ENCODE measurements around the gene APEX1. TPM values are rescaled to one million over a fixed set of nuclear protein-coding genes. Genes with fewer than 3 reads are reported as not detected.
"Not testable (repeated sequence)": the region's sequence is repeated elsewhere in the genome, so short reads cannot be mapped to it uniquely, and the experiment has no call there.

APEX1 gene
- total RNA-seq, 5 donors from 2014 or later (not counting 1 experiment from before 2014, with no cell fraction given) = 92.9 to 142 (median 120) TPM

- H3K27ac Mint-ChIP-seq = peak overlapping the region in 1 of 2 donors; percentile 93
- peaks cover 18 to 27% (median 26%) of the 10 kb centered on the region in 3 donors for H3K4me1 Mint-ChIP-seq
- Histone ChIP-seq H3K9me3 (no peaks in the 10 kb centered on the region), H3K4me1 (ENCODE audit: control insufficient read depth in 1 of 2, extremely low read depth in 1 of 2, insufficient read depth in 2 of 2, low read length in 2 of 2) (peaks cover 14 to 22% of the 10 kb centered on the region in 2 experiments), H3K36me3 (ENCODE audit: control insufficient read depth in 2 of 2, extremely low read depth in 1 of 2, insufficient read depth in 1 of 2, low read length in 1 of 2) (peaks cover under 1 to 16% of the 10 kb centered on the region in 2 donors), H3K27ac (ENCODE audit: low read length) (peak overlapping the region; percentile 32), H3K4me3 (ENCODE audit: control insufficient read depth in 1 of 2, extremely low read depth in 1 of 2, low read length in 1 of 2) (no peak overlapping the region), H3K27me3 (replicated peaks in 1 of 2; ENCODE audit: control insufficient read depth in 2 of 2, extremely low read depth in 1 of 2, insufficient read depth in 2 of 2, low read length in 1 of 2) (peaks cover 0 to 6% of the 10 kb centered on the region in 2 experiments)
- DNase-seq (no peak), ATAC-seq (replicated peaks in 1 of 4) (no peak)
- peaks cover 6% of the 10 kb centered on the region for H3K36me3 Mint-ChIP-seq
- ChIA-PET POLR2A (interaction anchor here in 1 of 2 donors (0.6 kb wide), 1 partner anchor 202 kb away, joined by 3 read pairs; no protein-coding TSS in a partner anchor), CTCF (interaction anchor here in 1 of 2 donors (1.2 kb wide), 1 partner anchor 168 kb away, joined by 3 read pairs; no protein-coding TSS in a partner anchor)
- no peaks in the 10 kb centered on the region for H3K27me3 Mint-ChIP-seq
- WGBS (ENCODE audit: insufficient coverage) = no CpG with 5 or more reads among the region's 2 CpGs
- H3K9me3 Mint-ChIP-seq = no peaks in the 10 kb centered on the region
- H3K4me3 Mint-ChIP-seq = peak overlapping the region in 1 of 3 donors; percentile 73
These were observed 13.6 kb upstream of the APEX1 start for GRCh38 chr14:20441461-20441860.

- H3K4me1 ChIP-seq (ENCODE audit: control insufficient read depth in 1 of 2, extremely low read depth in 1 of 2, insufficient read depth in 2 of 2, low read length in 2 of 2) = peaks cover 14 to 22% of the 10 kb centered on the region in 2 experiments
- H3K36me3 ChIP-seq (ENCODE audit: control insufficient read depth in 2 of 2, extremely low read depth in 1 of 2, insufficient read depth in 1 of 2, low read length in 1 of 2) = peaks cover 11 to 38% of the 10 kb centered on the region in 2 donors
- ATAC-seq (replicated peaks in 1 of 4); H3K4me3 ChIP-seq (ENCODE audit: control insufficient read depth in 1 of 2, extremely low read depth in 1 of 2, low read length in 1 of 2); H3K9me3 Mint-ChIP-seq; H3K9me3 ChIP-seq; CTCF ChIA-PET; H3K4me3 Mint-ChIP-seq; H3K27ac ChIP-seq (ENCODE audit: low read length); POLR2A ChIA-PET; H3K27ac Mint-ChIP-seq; H3K27me3 ChIP-seq (replicated peaks in 1 of 2; ENCODE audit: control insufficient read depth in 2 of 2, extremely low read depth in 1 of 2, insufficient read depth in 2 of 2, low read length in 1 of 2); H3K27me3 Mint-ChIP-seq; DNase-seq: not testable (repeated sequence)
- peaks cover 21% of the 10 kb centered on the region for H3K36me3 Mint-ChIP-seq
- WGBS (ENCODE audit: insufficient coverage) = 86% methylated on average over 1 of the region's 4 CpGs
- H3K4me1 Mint-ChIP-seq = peaks cover 18 to 27% (median 25%) of the 10 kb centered on the region in 3 donors
These were observed 11.4 kb upstream of the APEX1 start for GRCh38 chr14:20443650-20444049.

DNA sequence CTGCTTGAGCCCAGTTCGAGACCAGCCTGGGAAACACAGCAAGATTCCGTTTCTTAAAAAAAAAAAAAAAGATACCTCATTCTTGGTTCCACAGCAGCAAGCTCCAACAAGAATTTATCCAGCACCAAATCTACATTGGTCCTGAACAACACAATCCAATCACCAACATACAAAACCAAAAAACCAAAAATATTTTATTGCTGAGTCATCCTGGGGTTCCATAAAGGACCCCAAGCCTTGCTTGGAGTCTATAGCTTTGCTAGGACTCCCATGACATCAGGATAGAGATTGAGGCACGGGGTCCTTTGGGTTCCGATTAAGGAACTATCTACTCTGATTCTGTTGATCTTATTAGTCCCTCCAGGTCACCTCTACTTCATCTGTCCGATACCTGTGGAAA is 8.1 kb upstream of the APEX1 start:
- Histone ChIP-seq H3K4me3 (ENCODE audit: control insufficient read depth in 1 of 2, extremely low read depth in 1 of 2, low read length in 1 of 2) (no peak overlapping the region), H3K27me3 (replicated peaks in 1 of 2; ENCODE audit: control insufficient read depth in 2 of 2, extremely low read depth in 1 of 2, insufficient read depth in 2 of 2, low read length in 1 of 2) (no peaks in the 10 kb centered on the region), H3K27ac (ENCODE audit: low read length) (no peak overlapping the region), H3K36me3 (ENCODE audit: control insufficient read depth in 2 of 2, extremely low read depth in 1 of 2, insufficient read depth in 1 of 2, low read length in 1 of 2) (peaks cover 16 to 68% of the 10 kb centered on the region in 2 donors), H3K9me3 (no peaks in the 10 kb centered on the region), H3K4me1 (ENCODE audit: control insufficient read depth in 1 of 2, extremely low read depth in 1 of 2, insufficient read depth in 2 of 2, low read length in 2 of 2) (peaks cover 1% of the 10 kb centered on the region in 2 experiments)
- ChIA-PET POLR2A (no interaction called here), CTCF (interaction anchor here in 1 of 2 donors (1.5 kb wide), 1 partner anchor 31 kb away, joined by 3 read pairs; no protein-coding TSS in a partner anchor)
- Mint-ChIP-seq H3K9me3 (no peaks in the 10 kb centered on the region), H3K27ac (peak overlapping the region; percentile 16 to 44), H3K4me3 (no peak overlapping the region), H3K4me1 (peaks cover 3 to 9% (median 3%) of the 10 kb centered on the region in 3 donors), H3K36me3 (peaks cover 40% of the 10 kb centered on the region), H3K27me3 (no peaks in the 10 kb centered on the region)
- DNase-seq = no peak
- ATAC-seq (replicated peaks in 1 of 4) = no peak
- WGBS (ENCODE audit: insufficient coverage) = 100% methylated on average over 3 of the region's 5 CpGs

- H3K9me3 ChIP-seq; H3K27me3 Mint-ChIP-seq; DNase-seq; H3K4me3 ChIP-seq (ENCODE audit: control insufficient read depth in 1 of 2, extremely low read depth in 1 of 2, low read length in 1 of 2); H3K9me3 Mint-ChIP-seq; H3K27me3 ChIP-seq (replicated peaks in 1 of 2; ENCODE audit: control insufficient read depth in 2 of 2, extremely low read depth in 1 of 2, insufficient read depth in 2 of 2, low read length in 1 of 2); ATAC-seq (replicated peaks in 1 of 4); H3K27ac ChIP-seq (ENCODE audit: low read length); H3K27ac Mint-ChIP-seq: not testable (repeated sequence)
- 100% methylated on average over 5 of the region's 8 CpGs for WGBS (ENCODE audit: insufficient coverage)
- Histone ChIP-seq H3K36me3 (ENCODE audit: control insufficient read depth in 2 of 2, extremely low read depth in 1 of 2, insufficient read depth in 1 of 2, low read length in 1 of 2) (peaks cover 17 to 63% of the 10 kb centered on the region in 2 donors), H3K4me1 (ENCODE audit: control insufficient read depth in 1 of 2, extremely low read depth in 1 of 2, insufficient read depth in 2 of 2, low read length in 2 of 2) (peaks cover 17 to 21% of the 10 kb centered on the region in 2 experiments)
- Mint-ChIP-seq H3K4me3 (peak overlapping the region in 2 of 3 donors; percentile 13 to 26), H3K4me1 (peaks cover 11 to 19% (median 12%) of the 10 kb centered on the region in 3 donors), H3K36me3 (peaks cover 40% of the 10 kb centered on the region)
- CTCF ChIA-PET = interaction anchor here (0.6 to 1.3 kb wide), 3 partner anchors 37 to 113 kb away, joined by 3 to 4 read pairs (median 3); no protein-coding TSS in a partner anchor
- POLR2A ChIA-PET = interaction anchor here (0.6 to 0.7 kb wide), 5 partner anchors 8 to 40 kb away, joined by 3 to 8 read pairs (median 5); partner anchors contain the start of gene PIP4P1 (in 1 of the 2)
These were observed 2.2 kb upstream of the APEX1 start for GRCh38 chr14:20452831-20453230.

- H3K27me3 ChIP-seq (replicated peaks in 1 of 2; ENCODE audit: control insufficient read depth in 2 of 2, extremely low read depth in 1 of 2, insufficient read depth in 2 of 2, low read length in 1 of 2) = no peaks in the 10 kb centered on the region
- ATAC-seq (replicated peaks in 1 of 4) (peak; percentile 63 to 74 (median 64)), DNase-seq (peak in 21 of 35 experiments; percentile 74 to 87 (median 80))
- POLR2A ChIA-PET = interaction anchor here (0.6 to 3.2 kb wide), 10 partner anchors 14 to 228 kb away, joined by 3 to 13 read pairs (median 4); partner anchors contain the start of genes PARP2 (in 1 of the 2) and TEP1 (in 1 of the 2)
- H3K9me3 Mint-ChIP-seq = no peaks in the 10 kb centered on the region
- peaks cover 26 to 31% of the 10 kb centered on the region in 2 experiments for H3K4me1 ChIP-seq (ENCODE audit: control insufficient read depth in 1 of 2, extremely low read depth in 1 of 2, insufficient read depth in 2 of 2, low read length in 2 of 2)
- H3K4me3 ChIP-seq (ENCODE audit: control insufficient read depth in 1 of 2, extremely low read depth in 1 of 2, low read length in 1 of 2) = peak overlapping the region; percentile 87 to 88
- WGBS (ENCODE audit: insufficient coverage) = under 1% methylated on average over 36 of the region's 39 CpGs
- H3K36me3 Mint-ChIP-seq = peaks cover 39% of the 10 kb centered on the region
- no peaks in the 10 kb centered on the region for H3K9me3 ChIP-seq
- no peak overlapping the region for H3K4me3 Mint-ChIP-seq
- peak overlapping the region; percentile 88 for H3K27ac ChIP-seq (ENCODE audit: low read length)
- CTCF ChIA-PET = interaction anchor here in 1 of 2 donors (0.5 to 2.8 kb wide), 8 partner anchors 22 to 1069 kb away, joined by 3 to 11 read pairs (median 4); partner anchors contain the start of gene TTC5
- H3K27me3 Mint-ChIP-seq = no peaks in the 10 kb centered on the region
- no peak overlapping the region for H3K27ac Mint-ChIP-seq
- H3K36me3 ChIP-seq (ENCODE audit: control insufficient read depth in 2 of 2, extremely low read depth in 1 of 2, insufficient read depth in 1 of 2, low read length in 1 of 2) = peaks cover 14 to 61% of the 10 kb centered on the region in 2 donors
- H3K4me1 Mint-ChIP-seq = peaks cover 22 to 39% (median 32%) of the 10 kb centered on the region in 3 donors
These were observed 602 bp downstream of the APEX1 start for GRCh38 chr14:20455355-20456300.

DNA sequence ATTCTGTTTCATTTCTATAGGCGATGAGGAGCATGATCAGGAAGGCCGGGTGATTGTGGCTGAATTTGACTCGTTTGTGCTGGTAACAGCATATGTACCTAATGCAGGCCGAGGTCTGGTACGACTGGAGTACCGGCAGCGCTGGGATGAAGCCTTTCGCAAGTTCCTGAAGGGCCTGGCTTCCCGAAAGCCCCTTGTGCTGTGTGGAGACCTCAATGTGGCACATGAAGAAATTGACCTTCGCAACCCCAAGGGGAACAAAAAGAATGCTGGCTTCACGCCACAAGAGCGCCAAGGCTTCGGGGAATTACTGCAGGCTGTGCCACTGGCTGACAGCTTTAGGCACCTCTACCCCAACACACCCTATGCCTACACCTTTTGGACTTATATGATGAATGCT is 1.9 kb downstream of the APEX1 start:
- no peak overlapping the region for H3K4me3 Mint-ChIP-seq
- POLR2A ChIA-PET = interaction anchor here (1.0 to 3.2 kb wide), 2 partner anchors 13 kb away, joined by 3 to 13 read pairs; no protein-coding TSS in a partner anchor

More for the DNA sequence above, 1.9 kb downstream of the APEX1 start:
- peaks cover 27 to 38% of the 10 kb centered on the region in 2 experiments for H3K4me1 ChIP-seq (ENCODE audit: control insufficient read depth in 1 of 2, extremely low read depth in 1 of 2, insufficient read depth in 2 of 2, low read length in 2 of 2)
- Mint-ChIP-seq H3K9me3 (no peaks in the 10 kb centered on the region), H3K4me1 (peaks cover 30 to 46% (median 36%) of the 10 kb centered on the region in 3 donors), H3K36me3 (peaks cover 33% of the 10 kb centered on the region), H3K27ac (no peak overlapping the region), H3K27me3 (no peaks in the 10 kb centered on the region)
- no peaks in the 10 kb centered on the region for H3K9me3 ChIP-seq
- H3K27ac ChIP-seq (ENCODE audit: low read length) = no peak overlapping the region
- DNase-seq = no peak
- CTCF ChIA-PET = interaction anchor here in 1 of 2 donors (0.6 kb wide), 1 partner anchor 129 kb away, joined by 4 read pairs; no protein-coding TSS in a partner anchor
- H3K36me3 ChIP-seq (ENCODE audit: control insufficient read depth in 2 of 2, extremely low read depth in 1 of 2, insufficient read depth in 1 of 2, low read length in 1 of 2) = peaks cover 9 to 49% of the 10 kb centered on the region in 2 donors
- 96% methylated on average over 12 of the region's 13 CpGs for WGBS (ENCODE audit: insufficient coverage)
- no peak overlapping the region for H3K4me3 ChIP-seq (ENCODE audit: control insufficient read depth in 1 of 2, extremely low read depth in 1 of 2, low read length in 1 of 2)
- no peaks in the 10 kb centered on the region for H3K27me3 ChIP-seq (replicated peaks in 1 of 2; ENCODE audit: control insufficient read depth in 2 of 2, extremely low read depth in 1 of 2, insufficient read depth in 2 of 2, low read length in 1 of 2)
- no peak for ATAC-seq (replicated peaks in 1 of 4)

Measured in T-cell (primary cell).